Right lobe of liver (tissue), 6 donors: ENCODE measurements around the gene CABCOCO1. TPM values are rescaled to one million over a fixed set of nuclear protein-coding genes. Genes with fewer than 3 reads are reported as not detected.

Experiments used
- ATAC-seq, 4 donors: fragments of 200-7000 bp; cut with Tn5 transposase; one replicate each; pipeline ENCODE4 v1.9.1; 2020; ENCODE audit warnings: mild to moderate bottlenecking in 4 of 4, moderate library complexity in 4 of 4
- DNase-seq, 3 donors: peaks; one replicate each; pipeline ENCODE4 v3.0.0-alpha.2; 2020
- H3K27ac ChIP-seq, 3 donors: fragments of 200-600 bp; one replicate each; pipeline ENCODE4 v1.8.0; 2022
- H3K27me3 ChIP-seq, 2 donors: fragments of 200-600 bp; one replicate each; pipeline ENCODE4 v1.8.0; 2022
- H3K36me3 ChIP-seq, 4 donors: fragments of 200-600 bp; sonication (generic) in 1 of 4; one replicate each; pipeline versions ENCODE4 v1.5.1 to v1.8.0; 2017 to 2022; ENCODE audit warnings: control low read depth in 1 of 4
- H3K4me1 ChIP-seq, 4 donors: fragments of 200-600 bp; sonication (generic) in 1 of 4; one replicate each; pipeline versions ENCODE4 v1.5.1 to v1.8.0; 2017 to 2022; ENCODE audit warnings: control low read depth in 1 of 4
- H3K4me3 ChIP-seq, 3 donors: fragments of 200-600 bp; one replicate each; pipeline ENCODE4 v1.8.0; 2022
- H3K9me3 ChIP-seq, 4 donors: fragments of 200-600 bp; sonication (generic) in 1 of 4; one replicate each; pipeline versions ENCODE4 v1.5.1 to v1.8.0; 2017 to 2022; ENCODE audit warnings: control low read depth in 1 of 4
- POLR2A ChIP-seq: fragments of 450-650 bp; IDR thresholded peaks from one replicate; pipeline ENCODE4 v1.6.1; 2017; ENCODE audit warnings: antibody characterized with exemption, mild to moderate bottlenecking
- WGBS: methylation state at CpG from one replicate; pipeline ENCODE4 v1.1.6; 2018; ENCODE audit warnings: low coverage, low lambda C conversion rate; ENCODE audit not compliant: insufficient coverage; ENCODE audit errors: missing lambda C conversion rate; 5-methylcytosine and 5-hydroxymethylcytosine counted together
- intact Hi-C, 2 donors: fragments of 100-400 bp; cut with DNase I; formaldehyde crosslinking; loops; one replicate each; pipeline versions ENCODE4 v1.11.2 to v1.14.1; 2022
- total RNA-seq, 6 experiments: library from RNA; depleted of rRNA in 2 of 6; stranded (reverse); fragments of >200 nt in 2 of 6; fragmentation: NEBNext Ultra II Directional in 3 of 6; extraction: Animal tissue kit (Norgen Biotek cat#: 25700) in 3 of 6; gene quantifications; one replicate each; pipeline versions ENCODE4 v1.1.0 to v1.2.4, GENCODE V29; 2016 to 2023
- TF ChIP-seq, protein P1 (sequence below), 4 donors: fragments of 200-600 bp in 3 of 4; fragments of 450-650 bp in 1 of 4; IDR thresholded peaks; one replicate each; pipeline versions ENCODE4 v1.5.1 to v1.8.0; 2016 to 2022; ENCODE audit warnings: antibody characterized with exemption in 4 of 4, mild to moderate bottlenecking in 2 of 4
- donor health status: DM: no; HTN: yes; CAD: no.
- donor health status: DM: no; HTN: no; CAD: no.
- donor health status: DM: no; HTN: no; CAD: no.
- donor health status: DM: no; HTN: yes; CAD: no.
- donor health status: DM: no; HTN: yes; CAD: no.

CABCOCO1 gene
- total RNA-seq, 6 experiments from 2014 or later, result not detected

DNA sequence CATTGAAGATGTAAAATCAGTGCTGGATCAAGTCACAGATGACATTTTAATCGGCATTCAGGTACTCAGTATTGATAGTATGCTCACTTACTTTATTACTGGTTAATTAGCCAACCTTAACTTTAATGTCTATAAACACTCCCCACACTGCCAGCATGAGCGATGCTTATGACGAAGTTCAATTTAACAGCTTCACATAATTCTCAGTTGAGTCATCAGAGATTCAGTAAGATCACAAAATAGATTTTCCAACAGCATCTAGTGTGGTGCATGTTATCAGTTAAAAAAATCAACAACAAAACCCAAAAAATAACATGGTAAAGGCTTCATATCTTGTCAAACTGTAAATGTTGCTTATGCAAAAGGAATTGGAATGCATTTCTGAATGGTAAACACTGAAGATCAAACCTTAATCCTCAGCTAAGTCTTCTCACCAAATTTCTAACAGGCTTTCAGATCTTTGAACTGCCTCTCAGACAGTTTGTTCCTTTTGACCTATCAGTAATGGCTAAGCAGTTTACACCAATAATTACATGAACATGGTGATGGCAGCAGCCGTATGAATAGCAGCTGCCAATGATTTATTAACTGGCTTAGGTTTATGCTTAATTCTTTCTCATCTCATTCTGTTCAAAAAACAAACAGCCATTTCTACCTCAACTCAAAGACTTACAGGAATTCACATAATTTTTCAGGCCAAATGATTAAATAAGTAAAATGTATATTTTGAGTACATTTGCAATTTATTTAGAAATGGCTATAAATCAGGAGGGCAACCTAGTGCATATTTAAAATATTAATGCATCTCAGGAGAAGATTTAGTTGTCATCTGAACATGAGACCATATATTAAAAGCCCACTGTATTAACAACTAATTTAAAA lies 98.5 kb downstream of the CABCOCO1 start:
- no peak overlapping the region for H3K4me3 ChIP-seq
- H3K4me1 ChIP-seq, result no peaks in the 10 kb centered on the region
- H3K9me3 ChIP-seq, result no peaks in the 10 kb centered on the region
- no peaks in the 10 kb centered on the region for H3K36me3 ChIP-seq
- WGBS, result 79% methylated on average over 4 of the region's 4 CpGs
- intact Hi-C loops, result no loop called here
- no peak overlapping the region for H3K27ac ChIP-seq
- no peaks in the 10 kb centered on the region for H3K27me3 ChIP-seq
- ATAC-seq, result no peak
- TF ChIP-seq, protein P1, sequence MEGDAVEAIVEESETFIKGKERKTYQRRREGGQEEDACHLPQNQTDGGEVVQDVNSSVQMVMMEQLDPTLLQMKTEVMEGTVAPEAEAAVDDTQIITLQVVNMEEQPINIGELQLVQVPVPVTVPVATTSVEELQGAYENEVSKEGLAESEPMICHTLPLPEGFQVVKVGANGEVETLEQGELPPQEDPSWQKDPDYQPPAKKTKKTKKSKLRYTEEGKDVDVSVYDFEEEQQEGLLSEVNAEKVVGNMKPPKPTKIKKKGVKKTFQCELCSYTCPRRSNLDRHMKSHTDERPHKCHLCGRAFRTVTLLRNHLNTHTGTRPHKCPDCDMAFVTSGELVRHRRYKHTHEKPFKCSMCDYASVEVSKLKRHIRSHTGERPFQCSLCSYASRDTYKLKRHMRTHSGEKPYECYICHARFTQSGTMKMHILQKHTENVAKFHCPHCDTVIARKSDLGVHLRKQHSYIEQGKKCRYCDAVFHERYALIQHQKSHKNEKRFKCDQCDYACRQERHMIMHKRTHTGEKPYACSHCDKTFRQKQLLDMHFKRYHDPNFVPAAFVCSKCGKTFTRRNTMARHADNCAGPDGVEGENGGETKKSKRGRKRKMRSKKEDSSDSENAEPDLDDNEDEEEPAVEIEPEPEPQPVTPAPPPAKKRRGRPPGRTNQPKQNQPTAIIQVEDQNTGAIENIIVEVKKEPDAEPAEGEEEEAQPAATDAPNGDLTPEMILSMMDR (IDR thresholded peaks at IDR 0.05), result no peak
- TF ChIP-seq POLR2A, result no peak
- no peak for DNase-seq

- ATAC-seq, result no peak
- no peak for DNase-seq
- no peaks in the 10 kb centered on the region for H3K4me1 ChIP-seq
- H3K27me3 ChIP-seq, result no peaks in the 10 kb centered on the region
- H3K4me3 ChIP-seq, result no peak overlapping the region
- no peaks in the 10 kb centered on the region for H3K9me3 ChIP-seq
- WGBS, result 35% methylated on average over 3 of the region's 3 CpGs
- H3K36me3 ChIP-seq, result no peaks in the 10 kb centered on the region
- intact Hi-C loops, result no loop called here
- H3K27ac ChIP-seq, result no peak overlapping the region
- TF ChIP-seq POLR2A, result no peak
- TF ChIP-seq, protein P1 (IDR thresholded peaks at IDR 0.05), result no peak
These were observed 99.1 kb downstream of the CABCOCO1 start for GRCh38 chr10:61761825-61762217.

GRCh38 chr10:61763778-61764177 lies 101.0 kb downstream of the CABCOCO1 start:
- DNase-seq (no peak), ATAC-seq (no peak)
- H3K4me1 ChIP-seq, result no peaks in the 10 kb centered on the region
- intact Hi-C loops, result no loop called here
- TF ChIP-seq POLR2A, result no peak
- TF ChIP-seq, protein P1 (IDR thresholded peaks at IDR 0.05), result no peak
- no peak overlapping the region for H3K4me3 ChIP-seq
- WGBS, result 93% methylated on average over 3 of the region's 3 CpGs
- no peak overlapping the region for H3K27ac ChIP-seq
- H3K9me3 ChIP-seq, result no peaks in the 10 kb centered on the region
- H3K27me3 ChIP-seq, result no peaks in the 10 kb centered on the region
- H3K36me3 ChIP-seq, result no peaks in the 10 kb centered on the region

DNA sequence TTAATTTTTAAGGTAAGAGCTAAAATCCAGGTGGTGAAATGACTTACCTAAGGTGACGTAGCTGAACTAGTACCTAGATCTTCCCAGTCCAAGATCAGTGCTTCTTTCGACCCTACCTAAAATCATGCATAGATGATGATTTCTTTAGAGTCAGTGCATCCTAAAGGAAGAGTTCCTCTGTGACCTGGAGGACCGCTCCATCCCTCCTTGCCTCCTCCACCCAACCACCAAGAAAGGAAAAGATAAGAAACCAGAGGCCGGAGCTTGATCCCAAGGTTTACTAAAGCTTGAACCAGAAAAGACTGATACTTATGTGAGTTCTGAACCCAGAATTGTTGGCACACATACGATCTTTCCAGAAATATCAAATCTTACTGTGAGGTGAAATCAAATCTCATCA lies 101.8 kb downstream of the CABCOCO1 start:
- Histone ChIP-seq H3K4me1 (no peaks in the 10 kb centered on the region), H3K4me3 (no peak overlapping the region), H3K36me3 (no peaks in the 10 kb centered on the region), H3K9me3 (no peaks in the 10 kb centered on the region), H3K27ac (no peak overlapping the region), H3K27me3 (no peaks in the 10 kb centered on the region)
- intact Hi-C loops, result no loop called here
- WGBS, result 84% methylated on average over 5 of the region's 5 CpGs
- ATAC-seq (no peak), DNase-seq (no peak)
- TF ChIP-seq, protein P1 (IDR thresholded peaks at IDR 0.05), result no peak
- TF ChIP-seq POLR2A, result no peak
